Neural cell (in vitro differentiated cells): Measurements from ENCODE around the gene AIFM1. TPM values are rescaled to one million over a fixed set of nuclear protein-coding genes. Genes with fewer than 3 reads are reported as not detected.

Source experiments
- H2AFZ ChIP-seq: fragments of 200-600, 300-800 bp; sonication (generic), shearing (Covaris generic); 2 replicates; pipeline ENCODE4 v1.6.0; 2014; ENCODE audit warnings: low read depth, mild to moderate bottlenecking, antibody characterized with exemption, low read length, moderate library complexity
- H3F3A ChIP-seq: fragments of 200-600 bp; shearing (Covaris generic); 2 replicates; pipeline ENCODE4 v1.6.1; 2016; ENCODE audit warnings: mild to moderate bottlenecking, moderate library complexity, mixed read lengths, antibody characterized with exemption, low read length; ENCODE audit not compliant: insufficient read depth, poor library complexity, severe bottlenecking
- H3K27ac ChIP-seq: fragments of 200-600, 300-800 bp; sonication (generic), shearing (Covaris generic); 2 replicates; pipeline ENCODE4 v1.5.1; 2014; ENCODE audit warnings: mild to moderate bottlenecking, low read length, moderate library complexity
- H3K27me3 ChIP-seq: fragments of 300-800, 200-600 bp; sonication (generic), shearing (Covaris generic); 2 replicates; pipeline ENCODE4 v1.6.0; 2014; ENCODE audit warnings: mild to moderate bottlenecking, low read depth, low read length, moderate library complexity; ENCODE audit not compliant: insufficient read depth
- H3K36me3 ChIP-seq: fragments of 300-800, 200-600 bp; sonication (generic), shearing (Covaris generic); 2 replicates; pipeline ENCODE4 v1.5.1; 2014; ENCODE audit warnings: mild to moderate bottlenecking, antibody characterized with exemption, low read length, moderate library complexity; ENCODE audit not compliant: insufficient read depth
- H3K4me2 ChIP-seq: fragments of 300-800, 200-600 bp; sonication (generic), shearing (Covaris generic); 2 replicates; pipeline ENCODE4 v1.6.0; 2014; ENCODE audit warnings: mild to moderate bottlenecking, low read length
- H3K4me3 ChIP-seq: fragments of 300-800, 200-600 bp; sonication (generic), shearing (Covaris generic); 2 replicates; pipeline ENCODE4 v1.5.1; 2014; ENCODE audit warnings: mild to moderate bottlenecking, low read length, moderate library complexity
- H3K79me2 ChIP-seq: fragments of 200-600 bp; shearing (Covaris generic); replicated peaks from 2 replicates; pipeline ENCODE4 v1.6.0; 2014; ENCODE audit warnings: mild to moderate bottlenecking, low read length, moderate library complexity; ENCODE audit not compliant: insufficient read depth
- H3K9ac ChIP-seq: fragments of 300-800, 200-600 bp; sonication (generic), shearing (Covaris generic); 2 replicates; pipeline ENCODE4 v1.6.1; 2016; ENCODE audit warnings: mild to moderate bottlenecking, low read length, mixed read lengths
- H3K9me2 ChIP-seq: fragments of 200-600 bp; shearing (Covaris generic); 2 replicates; pipeline ENCODE4 v1.6.1; 2016; ENCODE audit warnings: mild to moderate bottlenecking, low read length, mixed read lengths; ENCODE audit not compliant: insufficient read depth
- H3K9me3 ChIP-seq: fragments of 200-600, 300-800 bp; sonication (generic), shearing (Covaris generic); 2 replicates; pipeline ENCODE4 v1.6.1; 2016; ENCODE audit warnings: mild to moderate bottlenecking, mixed run types, low read length, moderate library complexity, mixed read lengths
- H4K20me1 ChIP-seq: fragments of 200-600 bp; shearing (Covaris generic); 2 replicates; pipeline ENCODE4 v1.6.1; 2016; ENCODE audit warnings: mild to moderate bottlenecking, mixed run types; ENCODE audit not compliant: insufficient read depth
- EZH2 ChIP-seq: fragments of 200-600, 300-800 bp; shearing (Covaris generic), sonication (generic); IDR thresholded peaks from 2 replicates; pipeline ENCODE4 v1.6.1; 2014; ENCODE audit warnings: antibody characterized with exemption, low read length, borderline replicate concordance, mild to moderate bottlenecking; ENCODE audit not compliant: insufficient read depth, poor library complexity, severe bottlenecking
- MXI1 ChIP-seq: fragments of 450-650 bp; conservative IDR thresholded peaks from 2 replicates; pipeline ENCODE4 v1.6.1; 2014; ENCODE audit warnings: antibody characterized with exemption, mild to moderate bottlenecking; ENCODE audit not compliant: poor library complexity, severe bottlenecking
- POLR2AphosphoS5 ChIP-seq: IDR thresholded peaks from 2 replicates; pipeline ENCODE4 v1.6.1; 2012
- RAD21 ChIP-seq: fragments of 450-650 bp; conservative IDR thresholded peaks from 2 replicates; pipeline ENCODE4 v1.6.1; 2014; ENCODE audit warnings: antibody characterized with exemption, mild to moderate bottlenecking, moderate library complexity
- SMC3 ChIP-seq: fragments of 450-650 bp; conservative IDR thresholded peaks from 2 replicates; pipeline ENCODE4 v1.6.1; 2014; ENCODE audit warnings: antibody characterized with exemption, mild to moderate bottlenecking, moderate library complexity; ENCODE audit not compliant: poor library complexity
- TAF1 ChIP-seq: IDR thresholded peaks from 2 replicates; pipeline ENCODE4 v1.6.1; 2012; ENCODE audit warnings: low read depth
- polyA plus RNA-seq: library from polyadenylated mRNA; depleted of rRNA; stranded (reverse); fragments of >200 nt; gene quantifications from 2 replicates; pipeline ENCODE4 v1.2.3, GENCODE V29; 2014
- TF ChIP-seq, protein P1 (sequence below): fragments of 450-650 bp; IDR thresholded peaks from 2 replicates; pipeline ENCODE4 v1.5.1; 2014; ENCODE audit warnings: antibody characterized with exemption, mild to moderate bottlenecking, moderate library complexity; ENCODE audit not compliant: poor library complexity, severe bottlenecking

AIFM1 gene
- polyA plus RNA-seq, 1 donor from 2014 or later: 24.3 TPM

DNA sequence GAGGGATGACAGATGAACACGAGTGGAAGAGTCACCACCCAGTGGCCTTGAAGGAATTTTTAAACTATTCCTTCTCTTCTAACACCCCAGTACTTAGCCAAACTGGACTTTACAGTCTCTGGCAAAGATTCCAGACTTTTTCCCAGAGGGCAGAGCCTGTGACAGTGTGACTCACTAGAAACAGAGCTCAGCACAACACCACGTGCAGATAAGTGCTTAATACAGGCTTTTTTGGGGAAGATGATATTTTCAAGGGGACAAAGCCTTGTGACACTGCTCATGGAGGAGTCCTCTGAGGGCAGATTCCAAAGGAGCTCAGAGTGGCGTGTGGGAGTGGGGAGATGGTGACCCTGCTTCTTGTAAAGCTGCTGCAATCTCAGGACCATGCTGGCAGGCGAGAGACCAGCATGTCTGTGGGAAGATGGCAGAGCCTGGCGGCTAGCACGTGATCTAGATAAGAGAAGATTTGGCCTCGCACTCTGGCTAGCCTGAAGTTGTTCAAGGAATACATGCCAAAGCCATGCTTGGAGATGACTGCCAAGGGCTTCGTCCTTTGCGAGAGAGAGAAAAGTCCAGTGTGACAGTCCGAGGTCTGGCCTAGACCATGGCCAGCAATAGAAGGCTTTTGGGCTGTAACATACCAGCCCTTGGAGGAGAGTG is 8.5 kb upstream of the AIFM1 start:
- Histone ChIP-seq H3K9me2 (no peaks in the 10 kb centered on the region), H3K9ac (peak overlapping the region; percentile 23), H3K36me3 (no peaks in the 10 kb centered on the region), H2AFZ (no peak overlapping the region), H3K27me3 (no peaks in the 10 kb centered on the region), H4K20me1 (no peaks in the 10 kb centered on the region), H3K9me3 (no peaks in the 10 kb centered on the region), H3K27ac (no peak overlapping the region), H3F3A (no peaks in the 10 kb centered on the region), H3K4me3 (peak overlapping the region; percentile 91), H3K79me2 (peaks cover 30% of the 10 kb centered on the region), H3K4me2 (peak overlapping the region; percentile 73)
- no peak for TF ChIP-seq SMC3
- TF ChIP-seq EZH2: no peak
- TF ChIP-seq POLR2AphosphoS5: no peak

DNA sequence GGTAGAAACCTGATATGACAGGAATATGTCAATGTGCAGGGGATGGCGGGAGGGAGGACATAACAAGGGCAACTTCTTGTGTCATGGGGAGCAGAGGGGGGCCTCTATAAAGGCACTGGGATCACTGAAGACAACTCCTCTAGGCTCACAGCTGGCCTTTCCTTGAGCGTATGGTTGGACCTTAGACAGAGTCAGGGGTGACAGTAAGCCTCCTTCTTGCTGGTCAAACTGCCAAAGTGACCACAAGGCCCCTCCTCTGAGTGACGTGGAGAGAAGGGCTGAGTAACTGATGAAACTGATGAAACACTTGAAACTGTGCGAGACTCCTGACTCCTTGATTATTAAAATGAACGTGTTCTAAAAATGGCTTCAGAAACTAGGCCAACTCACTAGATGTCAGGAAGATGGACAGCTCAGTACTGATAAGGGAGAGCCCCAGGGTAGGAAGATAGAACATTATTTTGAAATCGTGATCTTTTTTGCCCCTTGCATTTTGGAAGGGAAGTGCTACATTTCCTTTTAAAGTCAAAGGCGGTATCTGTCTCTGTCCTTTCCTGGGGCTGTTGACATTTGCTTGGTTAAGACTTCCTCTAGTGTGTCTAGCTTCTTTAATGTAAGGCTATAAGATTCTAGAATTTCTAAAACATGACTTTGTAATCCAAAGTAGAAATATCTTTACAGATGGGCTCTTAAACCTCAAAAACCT is 7.7 kb upstream of the AIFM1 start:
- Histone ChIP-seq H2AFZ (no peak overlapping the region), H3K27ac (peak overlapping the region; percentile 95), H3K9ac (peak overlapping the region; percentile 95), H3K9me3 (no peaks in the 10 kb centered on the region), H3K79me2 (peaks cover 30% of the 10 kb centered on the region), H3K4me2 (peak overlapping the region; percentile 73), H3F3A (no peaks in the 10 kb centered on the region), H3K27me3 (no peaks in the 10 kb centered on the region), H3K36me3 (no peaks in the 10 kb centered on the region), H3K9me2 (no peaks in the 10 kb centered on the region), H4K20me1 (no peaks in the 10 kb centered on the region), H3K4me3 (peak overlapping the region; percentile 91)
- no peak for TF ChIP-seq RAD21

DNA sequence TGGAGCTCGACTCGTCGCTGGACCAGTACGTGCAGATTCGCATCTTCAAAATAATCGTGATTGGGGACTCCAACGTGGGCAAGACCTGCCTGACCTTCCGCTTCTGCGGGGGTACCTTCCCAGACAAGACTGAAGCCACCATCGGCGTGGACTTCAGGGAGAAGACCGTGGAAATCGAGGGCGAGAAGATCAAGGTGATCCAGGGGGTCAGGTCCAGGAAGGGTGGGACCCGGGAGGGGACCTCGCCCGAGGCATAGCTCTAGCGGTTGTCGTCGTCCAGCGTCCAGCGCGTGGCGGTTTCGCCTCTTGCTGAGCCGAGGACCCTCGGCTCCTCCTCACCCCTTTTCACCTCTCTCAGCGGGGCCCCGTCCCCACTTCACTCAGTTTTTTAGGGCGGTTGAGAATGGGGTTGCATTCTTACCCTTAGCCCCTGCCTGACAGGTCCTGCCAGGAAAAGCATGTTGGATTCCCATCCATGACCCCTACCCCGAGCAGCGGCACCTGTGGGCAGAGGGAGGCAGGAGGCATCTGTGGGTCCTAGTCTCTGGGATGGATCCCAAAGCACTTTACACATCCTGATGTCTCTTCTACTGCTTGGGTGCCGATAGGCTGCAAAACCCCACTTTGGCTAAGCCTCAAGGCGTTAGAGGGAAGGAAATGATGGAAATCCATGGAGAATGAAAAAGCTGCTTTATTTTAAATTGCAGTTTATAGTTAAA is 6.6 kb upstream of the AIFM1 start:
- H4K20me1 ChIP-seq: no peaks in the 10 kb centered on the region
- TF ChIP-seq POLR2AphosphoS5 (no peak), SMC3 (no peak), MXI1 (no peak), TAF1 (no peak), RAD21 (no peak)
- TF ChIP-seq, protein P1, sequence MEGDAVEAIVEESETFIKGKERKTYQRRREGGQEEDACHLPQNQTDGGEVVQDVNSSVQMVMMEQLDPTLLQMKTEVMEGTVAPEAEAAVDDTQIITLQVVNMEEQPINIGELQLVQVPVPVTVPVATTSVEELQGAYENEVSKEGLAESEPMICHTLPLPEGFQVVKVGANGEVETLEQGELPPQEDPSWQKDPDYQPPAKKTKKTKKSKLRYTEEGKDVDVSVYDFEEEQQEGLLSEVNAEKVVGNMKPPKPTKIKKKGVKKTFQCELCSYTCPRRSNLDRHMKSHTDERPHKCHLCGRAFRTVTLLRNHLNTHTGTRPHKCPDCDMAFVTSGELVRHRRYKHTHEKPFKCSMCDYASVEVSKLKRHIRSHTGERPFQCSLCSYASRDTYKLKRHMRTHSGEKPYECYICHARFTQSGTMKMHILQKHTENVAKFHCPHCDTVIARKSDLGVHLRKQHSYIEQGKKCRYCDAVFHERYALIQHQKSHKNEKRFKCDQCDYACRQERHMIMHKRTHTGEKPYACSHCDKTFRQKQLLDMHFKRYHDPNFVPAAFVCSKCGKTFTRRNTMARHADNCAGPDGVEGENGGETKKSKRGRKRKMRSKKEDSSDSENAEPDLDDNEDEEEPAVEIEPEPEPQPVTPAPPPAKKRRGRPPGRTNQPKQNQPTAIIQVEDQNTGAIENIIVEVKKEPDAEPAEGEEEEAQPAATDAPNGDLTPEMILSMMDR: peak; percentile 17
- no peaks in the 10 kb centered on the region for H3K9me3 ChIP-seq
- no peaks in the 10 kb centered on the region for H3K36me3 ChIP-seq
- H3F3A ChIP-seq: no peaks in the 10 kb centered on the region
- peak overlapping the region; percentile 14 for H3K4me2 ChIP-seq
- H3K9ac ChIP-seq: peak overlapping the region; percentile 95
- peaks cover 30% of the 10 kb centered on the region for H3K79me2 ChIP-seq
- peak overlapping the region; percentile 91 for H3K4me3 ChIP-seq
- peak overlapping the region; percentile 27 for H2AFZ ChIP-seq
- H3K9me2 ChIP-seq: no peaks in the 10 kb centered on the region
- peak overlapping the region; percentile 95 for H3K27ac ChIP-seq
- H3K27me3 ChIP-seq: no peaks in the 10 kb centered on the region
